Left forelimb (tissue), 1 donor: ENCODE results near the gene MVB12A.

Experiments used
- DNase-seq: peaks from one replicate; pipeline ENCODE4 v3.0.0-alpha.2; 2018; ENCODE audit warnings: low spot score

MVB12A gene

GRCh38 chr19:17404621-17405249 is 15.1 kb upstream of the MVB12A start:
- DNase-seq, result no peak

- no peak for DNase-seq
These were observed 14.4 kb upstream of the MVB12A start, which contains the start of gene BST2 for GRCh38 chr19:17405250-17406045. Gene BST2, minus strand, starts transcription at chr19:17405630. Its CDS starts 55 bp downstream, at chr19:17405575.

- no peak for DNase-seq
These were observed 13.6 kb upstream of the MVB12A start for GRCh38 chr19:17406046-17406886.

GRCh38 chr19:17406887-17407196 is 13.0 kb upstream of the MVB12A start:
- no peak for DNase-seq

GRCh38 chr19:17409990-17410389 is 9.9 kb upstream of the MVB12A start:
- no peak for DNase-seq

GRCh38 chr19:17411801-17412200 is 8.0 kb upstream of the MVB12A start:
- DNase-seq, result no peak

GRCh38 chr19:17414097-17414496 is 5.8 kb upstream of the MVB12A start:
- DNase-seq, result no peak

GRCh38 chr19:17415121-17415520 is 4.7 kb upstream of the MVB12A start:
- no peak for DNase-seq

GRCh38 chr19:17418710-17419109 is 1.1 kb upstream of the MVB12A start:
- DNase-seq, result no peak

GRCh38 chr19:17419154-17419620 is 660 bp upstream of the MVB12A start:
- DNase-seq, result no peak

GRCh38 chr19:17420475-17420924 is 653 bp downstream of the MVB12A start:
- DNase-seq, result no peak

GRCh38 chr19:17421942-17422341 is 2.1 kb downstream of the MVB12A start:
- no peak for DNase-seq

GRCh38 chr19:17423429-17424208 is 3.8 kb downstream of the MVB12A start:
- DNase-seq, result no peak

GRCh38 chr19:17424743-17425365 is 5.0 kb downstream of the MVB12A start:
- DNase-seq, result no peak

GRCh38 chr19:17429641-17430113 is 9.8 kb downstream of the MVB12A start:
- DNase-seq, result no peak

- DNase-seq, result no peak
These were observed 11.6 kb downstream of the MVB12A start for GRCh38 chr19:17431417-17431816.

GRCh38 chr19:17435218-17435617 is 15.4 kb downstream of the MVB12A start:
- DNase-seq, result no peak

GRCh38 chr19:17436094-17436873 is 16.4 kb downstream of the MVB12A start:
- DNase-seq, result no peak

- no peak for DNase-seq
These were observed 17.0 kb downstream of the MVB12A start for GRCh38 chr19:17436874-17437267.
